CD1c-positive myeloid dendritic cell (primary cell): ENCODE data around the gene PMFBP1.

Experiments
- DNase-seq: peaks from one replicate; pipeline ENCODE4 v3.0.0-alpha.2; 2016; ENCODE audit errors: extremely low spot score

Gene PMFBP1

DNA sequence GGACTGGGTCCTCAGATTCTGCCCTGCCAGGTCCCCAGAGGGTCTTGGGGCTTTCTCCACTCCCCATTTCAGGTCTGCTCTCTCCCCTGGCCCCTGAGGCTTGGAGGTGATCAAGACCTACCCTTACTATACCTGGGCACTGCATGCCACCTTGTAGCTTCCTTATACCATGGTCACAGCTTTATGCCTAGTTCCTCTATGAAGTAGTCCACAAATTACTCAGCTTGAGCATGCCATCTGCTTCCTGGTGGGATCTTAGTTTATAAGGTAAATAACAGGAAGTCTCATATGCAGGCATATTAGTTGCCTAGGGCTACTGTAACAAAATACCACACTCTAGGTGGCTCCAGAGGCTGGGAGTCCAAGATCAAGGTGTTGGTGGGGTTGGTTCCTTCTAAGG lies 11.0 kb upstream of the PMFBP1 start:
- peak; percentile 86 for DNase-seq

DNA sequence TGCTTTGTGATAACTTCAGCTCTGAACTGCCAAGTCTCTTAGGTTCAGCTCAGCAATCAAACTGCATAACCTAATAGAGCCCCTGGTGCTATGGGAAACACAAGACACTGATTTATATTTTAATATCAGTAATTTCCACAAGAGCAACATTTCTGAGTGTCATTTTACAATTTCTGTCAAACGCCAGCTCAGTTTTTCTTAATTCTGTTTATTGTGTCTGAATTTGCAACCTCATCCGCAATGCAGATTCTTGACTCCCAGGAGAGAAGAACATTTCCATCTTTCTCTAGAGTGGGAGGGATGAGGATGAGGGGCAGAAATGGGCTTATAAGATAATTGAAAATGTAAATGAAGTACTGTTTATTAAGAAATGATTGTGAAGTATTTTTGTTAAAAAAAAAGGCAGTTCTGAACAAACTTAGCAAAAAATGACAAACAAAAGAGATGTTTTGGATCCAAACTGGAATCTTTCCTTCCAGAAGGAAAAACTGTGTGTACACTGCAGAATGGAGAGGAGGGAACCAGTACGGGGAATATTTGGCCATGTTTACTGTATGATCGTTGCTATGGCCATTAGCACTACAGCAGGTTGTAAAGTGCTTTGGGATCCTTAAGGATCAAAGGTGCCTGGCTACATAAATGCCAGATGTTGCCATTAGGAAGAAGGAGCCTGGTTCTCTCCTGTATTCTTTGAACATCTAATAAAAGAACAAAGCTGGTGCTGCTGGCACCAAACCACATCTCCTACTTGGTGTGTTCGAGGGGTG lies 7.4 kb upstream of the PMFBP1 start:
- DNase-seq, result no peak

DNA sequence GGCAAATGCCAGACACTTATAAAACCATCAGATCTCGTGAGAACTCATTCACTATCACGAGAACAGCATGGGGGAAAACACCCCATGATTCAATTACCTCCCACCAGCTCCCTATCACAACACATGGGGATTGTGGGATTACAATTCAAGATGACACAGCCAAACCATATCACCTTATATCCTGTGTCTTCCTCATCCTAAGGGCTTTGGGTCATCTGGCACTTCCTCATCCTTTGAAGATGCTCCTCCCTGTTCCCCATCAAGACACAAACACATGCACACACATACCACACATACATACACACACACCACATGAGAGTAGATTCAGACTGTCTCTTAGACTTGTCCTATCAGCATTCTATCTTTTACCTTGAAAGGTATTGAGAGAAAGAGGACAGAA lies 2.8 kb upstream of the PMFBP1 start:
- peak; percentile 60 for DNase-seq

DNA sequence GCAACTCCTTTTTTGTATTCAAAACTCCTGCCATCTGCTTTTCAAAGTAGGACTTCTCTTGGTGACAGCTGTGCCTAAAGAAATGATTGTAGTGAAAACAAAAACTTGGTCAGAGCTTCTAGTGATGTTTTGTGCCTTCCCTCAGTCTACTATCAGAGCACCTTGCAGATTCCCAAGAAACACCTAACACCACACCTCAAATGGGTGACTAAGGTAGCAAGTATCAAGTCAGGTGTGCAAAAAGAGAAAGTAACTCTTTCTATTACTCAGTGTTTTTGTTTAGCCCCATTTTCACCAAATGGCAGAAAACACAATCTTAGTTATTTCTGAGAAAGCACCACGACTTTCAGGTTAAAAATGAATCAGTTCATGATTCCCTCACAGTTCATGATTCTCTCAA lies 2.0 kb upstream of the PMFBP1 start:
- DNase-seq, result no peak

DNA sequence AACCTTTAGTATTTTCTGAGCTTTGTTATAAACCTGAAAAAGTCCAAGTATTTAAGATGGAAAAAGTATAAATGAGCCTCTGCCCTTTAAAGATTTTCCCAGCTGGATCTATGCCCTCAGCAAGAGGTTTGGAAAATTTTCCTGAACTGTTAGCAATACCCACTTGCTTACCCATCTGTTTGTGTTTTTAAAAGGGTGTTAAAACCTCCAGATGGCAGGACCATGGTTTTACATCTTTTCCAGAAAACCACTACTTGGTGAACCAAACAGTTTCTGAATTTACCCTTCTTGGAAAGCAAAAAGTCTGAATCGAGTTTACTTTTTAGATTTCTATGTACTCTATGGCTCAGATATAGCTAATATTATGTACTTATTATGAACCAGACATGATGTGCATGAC lies 719 bp downstream of the PMFBP1 start:
- no peak for DNase-seq

DNA sequence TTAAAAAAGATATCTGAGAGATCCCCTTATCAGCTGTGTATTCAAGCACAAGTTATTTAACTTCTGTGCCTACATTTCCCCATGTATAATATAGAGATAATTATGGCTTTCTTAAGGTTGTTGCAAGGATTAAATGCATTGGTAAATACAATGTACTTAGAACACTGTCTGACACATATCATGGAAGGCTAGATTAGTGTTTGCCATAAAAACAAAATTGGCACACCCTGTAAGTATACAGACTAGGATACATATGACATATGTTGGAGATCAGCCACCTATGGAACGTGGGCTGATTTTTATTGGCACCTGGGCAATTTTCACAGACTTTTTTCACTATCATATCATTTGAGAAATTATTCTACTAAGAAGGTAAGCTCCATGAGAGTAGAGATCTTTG lies 2.2 kb downstream of the PMFBP1 start:
- no peak for DNase-seq

DNA sequence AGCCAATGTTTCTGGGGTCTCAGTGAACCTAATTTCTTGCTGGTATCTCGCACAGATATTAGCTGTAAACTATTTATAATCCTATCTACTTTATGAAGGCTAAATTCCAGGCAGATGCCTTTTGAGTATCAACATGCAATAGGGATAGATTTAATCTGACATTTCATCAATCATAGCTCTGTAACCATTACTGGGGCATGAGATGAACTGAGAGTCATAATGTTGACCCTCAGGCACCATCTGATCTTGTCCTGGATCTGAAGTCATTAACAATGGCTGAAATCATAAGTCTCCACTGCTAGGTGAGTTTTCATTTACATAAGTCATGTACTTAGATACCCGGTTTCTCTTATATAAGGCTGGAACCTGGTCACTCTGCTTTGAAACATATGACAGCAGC lies 3.6 kb downstream of the PMFBP1 start:
- DNase-seq, result no peak

DNA sequence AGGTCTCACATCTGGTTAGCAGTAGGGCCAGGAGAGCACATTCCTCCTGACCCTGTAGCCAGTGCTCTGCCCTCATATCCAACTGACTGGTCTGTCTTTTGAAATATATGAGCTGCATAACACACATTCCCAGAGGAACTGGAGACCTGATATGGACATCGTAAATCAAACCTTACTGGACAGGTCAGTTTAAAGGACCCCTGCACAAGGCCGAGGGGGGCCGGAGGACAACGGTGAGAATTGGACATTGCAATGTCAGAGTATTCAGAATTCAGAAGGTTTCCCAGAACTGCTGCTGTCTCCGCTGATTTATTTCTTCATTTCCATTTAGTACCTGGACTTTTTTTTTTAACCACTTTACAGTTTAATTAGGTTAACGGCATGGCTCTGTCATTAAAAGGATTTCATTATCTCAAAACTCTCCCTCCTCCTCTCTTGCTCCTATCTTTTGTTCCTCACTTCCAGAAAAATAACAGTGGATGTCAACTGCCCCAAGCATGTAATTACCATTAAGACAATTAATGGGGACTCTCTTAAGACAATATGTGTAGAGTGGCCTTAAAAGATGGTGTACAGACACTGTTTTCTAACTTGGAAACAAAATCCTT lies 4.9 kb downstream of the PMFBP1 start:
- no peak for DNase-seq

DNA sequence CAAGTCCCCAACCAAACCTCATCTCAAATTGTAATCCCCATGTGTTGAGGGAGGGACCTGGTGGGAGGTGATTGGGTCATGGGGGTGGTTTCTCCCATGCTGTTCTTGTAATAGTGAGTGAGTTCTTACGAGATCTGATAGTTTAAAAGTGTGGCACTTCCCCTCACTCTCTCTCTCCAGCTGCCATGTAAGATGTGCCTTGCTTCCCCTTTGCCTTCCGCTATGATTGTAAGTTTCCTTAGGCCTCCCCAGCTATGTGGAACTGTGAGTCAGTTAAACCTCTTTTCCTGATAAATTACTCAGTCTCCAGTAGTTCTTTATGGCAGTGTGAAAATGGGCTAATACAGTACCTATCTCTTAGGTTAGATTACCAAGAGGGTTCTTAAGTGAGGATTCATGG lies 5.8 kb downstream of the PMFBP1 start:
- peak; percentile 73 for DNase-seq

DNA sequence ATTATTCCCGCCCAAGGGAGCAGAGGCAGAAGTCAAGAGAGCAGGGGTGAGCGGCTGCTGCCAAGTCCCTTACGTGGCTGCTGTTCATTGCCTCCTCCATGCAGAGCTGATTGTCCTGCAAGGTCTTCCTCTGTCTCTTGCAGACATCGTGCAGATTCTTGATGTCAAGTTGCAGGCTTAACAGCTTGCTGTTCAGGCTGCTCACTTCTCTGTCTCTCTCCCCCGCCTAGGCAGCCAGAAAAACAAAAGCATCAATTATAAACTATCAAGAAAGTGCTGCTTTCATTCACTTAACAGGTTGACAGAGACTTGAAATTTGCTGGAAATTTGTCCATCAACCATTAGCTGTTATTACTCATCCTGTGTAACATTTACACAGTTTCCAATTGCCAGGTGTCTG lies 7.3 kb downstream of the PMFBP1 start:
- DNase-seq, result no peak

DNA sequence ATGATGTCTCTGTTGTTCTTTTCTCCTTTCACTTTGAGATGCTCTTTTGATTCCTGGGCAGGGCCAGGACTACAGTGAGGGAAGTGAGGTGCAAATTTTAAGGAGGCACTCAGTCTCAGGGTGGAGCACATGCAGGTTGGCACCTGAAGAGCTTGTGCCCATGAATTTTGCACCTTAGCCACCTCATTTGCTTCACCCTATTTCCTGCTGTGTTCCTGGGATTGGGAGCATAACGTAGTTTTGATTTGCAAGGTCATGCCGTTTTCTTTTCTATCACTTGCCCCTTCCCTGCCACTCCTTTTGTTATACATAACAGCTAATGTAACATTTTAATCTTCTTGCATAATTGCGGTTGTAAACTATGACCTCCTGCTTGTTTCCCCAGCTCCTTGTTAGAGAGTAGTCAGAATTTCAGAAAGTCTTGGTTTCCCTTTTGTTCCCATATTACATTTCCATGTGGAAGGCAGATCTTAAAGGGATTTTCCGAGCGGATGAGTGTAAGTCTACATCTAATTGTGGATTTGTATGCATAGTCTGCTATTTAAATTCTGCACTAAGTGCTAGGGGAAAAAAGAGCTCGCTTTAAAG lies 9.8 kb downstream of the PMFBP1 start:
- no peak for DNase-seq

DNA sequence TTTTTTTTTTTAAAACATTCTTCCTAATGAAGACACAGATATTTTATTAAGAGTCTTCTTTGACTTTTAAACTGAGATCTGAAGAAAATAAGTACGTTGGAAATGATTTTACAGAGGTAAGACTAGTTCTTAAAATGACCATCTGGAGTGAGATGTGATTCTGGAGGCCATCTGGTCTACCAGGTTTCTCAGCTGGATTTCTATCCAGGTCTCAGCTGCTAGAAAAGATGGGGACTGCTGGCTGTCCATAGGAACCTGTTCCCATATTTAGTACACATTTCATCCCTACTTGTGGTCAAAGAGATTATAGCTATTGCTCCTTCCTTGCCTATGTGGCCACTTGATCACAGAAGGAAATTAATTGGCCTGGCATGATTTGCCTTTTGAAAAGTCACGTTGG lies 12.2 kb downstream of the PMFBP1 start:
- no peak for DNase-seq

DNA sequence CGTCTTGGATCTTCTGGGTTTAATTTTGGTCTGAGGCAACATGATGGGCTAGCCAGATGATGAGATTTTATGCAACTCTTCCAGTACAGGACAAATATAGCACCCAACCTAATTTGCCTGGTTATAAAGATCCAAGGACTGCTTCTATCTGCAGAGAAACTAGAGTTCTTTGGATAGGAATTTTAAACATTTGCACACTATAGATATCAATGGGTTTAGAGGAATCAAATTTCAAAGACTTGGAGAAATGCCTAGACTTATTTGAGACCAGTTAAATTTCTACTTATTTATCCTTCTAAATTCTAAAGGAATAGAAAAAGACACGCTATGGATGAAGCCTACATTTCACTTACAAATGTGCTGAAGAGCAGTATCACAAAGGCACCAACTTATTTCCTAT lies 12.6 kb downstream of the PMFBP1 start:
- DNase-seq, result no peak

DNA sequence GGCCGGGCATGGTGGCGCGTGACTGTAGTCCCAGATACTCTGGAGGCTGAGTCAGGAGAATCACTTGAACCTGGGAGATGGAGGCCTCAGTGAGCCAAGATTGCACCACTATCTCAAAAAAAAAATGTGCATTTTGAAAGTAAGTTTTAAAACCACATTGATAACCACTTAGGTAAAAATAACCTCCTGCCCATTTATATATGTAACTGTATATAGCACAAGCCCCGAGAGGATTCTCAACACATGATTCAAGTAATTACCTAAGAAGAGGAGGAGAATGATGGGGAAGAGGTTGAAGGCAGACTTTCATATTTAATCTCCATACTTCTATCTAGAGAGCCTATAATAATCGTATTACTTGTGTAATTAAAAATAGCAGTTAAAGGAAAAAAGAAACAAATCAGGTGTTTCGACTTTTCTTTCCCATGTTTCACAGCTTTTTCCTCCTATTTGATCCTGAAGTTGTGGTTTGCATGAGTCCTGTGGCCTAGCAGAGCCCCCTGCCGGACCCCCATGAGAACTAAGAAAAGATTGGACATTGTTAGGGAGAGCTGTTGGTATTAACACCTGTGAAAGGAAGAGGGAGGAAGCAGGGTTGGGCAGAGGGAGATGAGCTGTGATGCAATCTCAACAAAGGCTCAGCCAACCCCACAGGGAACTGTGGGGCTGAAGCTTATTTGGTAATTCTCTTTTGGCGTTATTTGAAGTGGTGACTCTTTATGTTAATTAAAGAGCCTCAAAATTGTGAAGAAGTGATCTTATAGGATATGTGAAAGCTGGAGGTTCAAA lies 22.1 kb downstream of the PMFBP1 start:
- DNase-seq, result no peak

DNA sequence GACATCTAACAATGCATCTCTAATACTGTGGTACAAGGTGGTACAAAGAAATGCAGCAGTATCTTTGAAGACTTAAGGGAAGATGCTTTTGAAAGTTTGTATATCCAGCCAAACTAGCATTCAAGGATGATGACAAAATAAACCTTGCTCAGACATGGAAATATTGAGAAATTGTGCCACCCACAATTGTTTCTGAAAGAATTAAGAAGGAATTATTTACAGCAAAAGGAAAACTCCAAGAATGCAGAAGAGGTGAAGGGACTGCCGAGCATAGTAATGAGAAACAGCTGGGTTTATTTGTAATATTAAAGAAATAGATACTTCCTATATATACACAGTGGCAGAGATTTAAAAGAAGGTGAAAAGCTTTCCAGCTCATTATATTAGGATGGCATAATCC lies 29.5 kb downstream of the PMFBP1 start:
- no peak for DNase-seq

DNA sequence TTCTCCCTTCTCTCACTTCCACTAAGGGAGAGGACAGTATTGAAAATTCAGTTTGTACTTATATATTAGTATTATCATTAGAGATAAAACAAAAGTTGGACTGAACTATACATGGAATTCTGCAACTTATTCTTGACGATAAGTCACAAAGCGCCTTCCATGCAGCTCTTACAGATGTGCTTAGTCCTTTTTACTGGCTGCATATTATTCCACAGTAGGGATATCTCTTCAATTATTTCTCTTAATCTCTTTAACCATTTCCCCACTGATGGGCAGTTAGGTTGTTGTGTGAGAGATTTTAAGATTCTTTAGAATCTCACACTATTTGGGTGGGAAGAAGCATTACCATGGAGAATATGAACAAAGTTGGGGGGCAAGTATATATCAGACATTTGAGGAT lies 32.0 kb downstream of the PMFBP1 start:
- DNase-seq, result no peak

DNA sequence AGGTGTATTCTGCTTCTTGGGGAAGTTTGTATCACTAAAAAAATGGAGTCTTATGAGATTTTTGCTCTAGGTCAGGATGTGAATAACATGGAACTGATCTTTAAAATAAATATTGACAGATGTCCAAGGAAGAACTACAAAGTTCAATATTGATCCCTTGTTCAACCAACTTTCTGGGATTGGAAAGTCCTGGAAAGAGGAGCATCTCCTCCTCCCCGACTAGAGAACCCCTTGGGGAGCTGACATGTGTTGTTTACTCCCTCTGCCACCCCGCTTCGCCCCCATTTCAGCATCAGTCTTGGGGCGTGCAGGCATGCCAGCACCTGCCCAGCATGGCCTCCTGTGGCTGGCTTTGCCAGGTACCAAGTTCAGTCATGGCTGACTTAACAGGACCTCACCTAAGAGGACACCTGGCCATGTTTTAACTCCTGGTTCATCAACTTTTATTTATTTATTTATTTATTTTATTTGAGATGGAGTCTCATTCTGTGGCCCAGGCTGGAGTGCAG lies 33.8 kb downstream of the PMFBP1 start:
- DNase-seq, result no peak

DNA sequence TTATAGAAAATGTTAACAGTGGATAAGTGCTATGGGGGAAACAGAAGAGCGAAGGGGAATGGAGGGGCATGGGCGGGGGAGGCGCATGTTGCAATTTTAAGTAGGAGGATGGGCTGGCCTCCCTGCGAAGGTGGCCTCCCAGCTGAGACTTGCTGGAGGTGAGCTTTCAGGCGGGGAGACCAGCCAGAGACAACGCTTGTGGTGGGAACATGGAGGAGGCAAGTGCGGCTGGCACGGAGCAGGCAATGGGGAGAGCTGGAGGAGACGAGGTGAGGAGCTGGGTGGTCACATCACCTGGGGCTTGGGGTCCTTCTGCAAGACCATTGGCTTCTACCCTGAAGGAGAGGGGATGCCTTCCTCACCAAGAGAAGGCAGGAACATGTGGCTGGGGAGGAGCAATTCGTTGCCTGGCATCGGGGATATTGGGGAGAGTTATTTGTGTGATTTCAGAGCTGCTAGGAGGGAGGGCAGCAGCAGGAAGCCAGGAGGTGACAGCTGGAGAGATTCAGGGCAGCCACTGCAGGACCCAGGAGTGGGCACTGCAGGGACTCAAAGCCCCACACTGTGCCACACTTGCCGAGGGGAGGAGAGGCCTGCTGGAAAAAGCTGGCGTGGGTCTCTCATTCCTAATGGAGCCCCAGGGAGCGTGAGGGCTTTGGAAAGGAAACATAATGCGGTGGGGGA lies 34.4 kb downstream of the PMFBP1 start:
- no peak for DNase-seq

DNA sequence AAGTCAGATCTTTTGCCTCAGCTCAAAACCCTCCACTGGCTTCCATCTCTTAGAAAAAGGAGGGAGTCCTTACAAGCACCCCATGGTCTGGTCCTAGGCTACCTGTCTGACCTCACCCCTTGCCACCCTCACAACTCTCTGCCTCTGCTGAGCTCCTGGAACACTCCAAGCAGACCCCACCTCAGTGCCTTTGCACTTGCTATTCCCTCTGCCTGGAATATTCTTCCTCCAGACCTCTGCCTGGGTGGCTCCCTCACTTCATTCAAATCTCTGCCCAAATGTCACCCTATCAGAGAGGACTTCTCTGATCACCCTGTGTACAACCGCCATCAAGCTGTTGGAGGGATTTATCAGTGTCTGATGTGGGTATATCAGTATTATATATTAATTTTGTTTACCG lies 37.4 kb downstream of the PMFBP1 start:
- no peak for DNase-seq

DNA sequence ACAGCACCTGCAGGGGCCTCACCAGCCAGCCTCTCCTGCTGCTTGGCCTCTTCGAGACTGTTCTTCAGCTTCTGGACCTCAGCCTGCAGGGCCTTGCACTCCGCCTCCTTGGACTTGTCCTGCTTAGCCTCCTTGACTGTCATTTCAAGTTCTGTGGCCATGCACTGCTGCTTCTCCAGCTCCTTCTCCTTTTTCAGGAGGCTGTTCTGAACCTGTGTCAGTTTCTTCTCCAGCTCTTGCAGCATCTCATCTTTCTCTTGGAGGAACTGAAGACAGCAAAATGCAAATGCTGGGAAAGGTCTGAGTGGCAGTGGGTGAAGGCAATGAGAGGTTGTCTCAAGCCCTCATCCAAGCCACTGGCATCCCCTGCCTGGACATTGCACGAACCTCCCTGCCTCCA lies 39.2 kb downstream of the PMFBP1 start:
- peak; percentile 44 for DNase-seq

DNA sequence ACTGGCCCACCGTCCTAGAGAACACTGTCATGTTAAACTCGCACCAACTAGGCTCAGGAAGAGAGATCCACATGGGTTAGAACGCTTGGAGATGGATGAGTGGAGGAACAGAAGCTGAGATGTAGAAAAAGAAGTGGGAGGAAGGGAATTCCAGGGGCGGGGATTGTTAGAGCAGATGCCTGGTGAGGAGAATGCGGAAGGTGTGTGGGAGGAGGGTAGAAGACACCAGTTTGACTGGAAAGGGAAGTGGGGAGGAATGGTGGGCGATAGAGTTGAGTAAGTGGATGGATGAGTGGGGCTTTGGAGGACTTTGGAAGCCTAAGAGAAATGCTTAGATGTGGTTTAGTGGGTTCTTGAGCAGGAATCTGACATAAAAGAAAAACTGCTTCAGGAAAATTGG lies 40.9 kb downstream of the PMFBP1 start:
- peak; percentile 96 for DNase-seq
